ENCODE results near the gene MRPL55. TPM values are rescaled to one million over a fixed set of nuclear protein-coding genes. Genes with fewer than 3 reads are reported as not detected.

The MRPL55 gene
- polyA plus RNA-seq, 3 donors, result 99.8 to 277 (median 104) TPM

DNA sequence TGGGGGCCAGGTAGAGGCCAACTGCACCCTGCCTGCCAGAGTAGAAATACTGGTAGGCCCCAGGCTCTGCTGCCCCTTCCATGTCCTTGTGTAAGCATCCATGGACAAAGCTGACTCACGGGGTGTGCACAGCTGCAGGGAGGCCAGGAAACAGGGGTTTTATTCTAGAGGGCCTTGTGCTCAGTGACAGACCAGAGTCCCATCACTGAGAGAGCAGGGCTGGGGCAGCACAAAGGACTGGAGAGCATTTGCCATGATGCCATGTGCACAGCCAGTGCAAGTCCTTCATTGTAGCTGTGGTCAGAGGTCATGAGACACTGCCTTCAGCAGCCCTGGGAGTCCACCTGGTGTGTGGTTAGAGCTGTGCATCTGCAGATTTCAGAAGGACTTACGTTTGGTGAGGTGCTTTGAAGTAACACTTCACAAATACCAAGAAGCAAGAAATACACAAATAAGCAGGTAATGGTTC is 18.5 kb downstream of the MRPL55 start:
- Histone ChIP-seq H3K4me3 (replicated peaks in 1 of 3; ENCODE audit: low read depth in 2 of 3, low read length in 3 of 3) (peak overlapping the region in 1 of 3 experiments; percentile 64), H3K79me2 (ENCODE audit: insufficient read depth, low read length) (peaks cover 100% of the 10 kb centered on the region), H3K9ac (ENCODE audit: insufficient read depth, low read length, poor library complexity, severe bottlenecking) (peak overlapping the region; percentile 53), H4K20me1 (ENCODE audit: insufficient read depth, low read length) (peaks cover 100% of the 10 kb centered on the region), H2AFZ (ENCODE audit: insufficient read depth, low read depth, low read length, poor library complexity, severe bottlenecking) (no peak overlapping the region), H3K27me3 (ENCODE audit: control insufficient read depth in 2 of 2, insufficient read depth in 2 of 2, low read length in 2 of 2) (no peaks in the 10 kb centered on the region), H3K4me2 (replicated peaks; ENCODE audit: extremely low read depth, low read length, poor library complexity, severe bottlenecking) (peak overlapping the region; percentile 71), H3K27ac (ENCODE audit: low read depth in 1 of 2, low read length in 2 of 2) (peak overlapping the region; percentile 94 to 95), H3K4me1 (ENCODE audit: control insufficient read depth in 1 of 2, insufficient read depth in 2 of 2, low read length in 2 of 2) (peaks cover 64 to 78% of the 10 kb centered on the region in 2 donors), H3K9me3 (replicated peaks in 1 of 2; ENCODE audit: control insufficient read depth in 1 of 2, insufficient read depth in 1 of 2, low read length in 2 of 2) (peaks cover 9 to 15% of the 10 kb centered on the region in 2 donors), H3K36me3 (replicated peaks in 1 of 2; ENCODE audit: control insufficient read depth in 1 of 2, insufficient read depth in 2 of 2, low read length in 2 of 2) (peaks cover 2 to 44% of the 10 kb centered on the region in 2 donors)
- peak in 1 of 3 donors; percentile 51 for DNase-seq
- Mint-ChIP-seq H3K27ac (peak overlapping the region; percentile 88 to 100 (median 99)), H3K4me1 (peaks cover 75% of the 10 kb centered on the region), H3K27me3 (ENCODE audit: low read depth in 3 of 3) (peaks cover 0 to 5% (median 4%) of the 10 kb centered on the region in 3 donors), H3K36me3 (peaks cover 40 to 57% of the 10 kb centered on the region in 2 donors), H3K9me3 (peaks cover 5 to 16% (median 10%) of the 10 kb centered on the region in 7 donors), H3K4me3 (no peak overlapping the region)
- intact Hi-C loops (cut with micrococcal nuclease), result no loop called here
- no peak for TF ChIP-seq CTCF (IDR thresholded peaks at IDR 0.05)
- WGBS (ENCODE audit: insufficient coverage), result 0% methylated on average over 1 of the region's 2 CpGs

- peak overlapping the region; percentile 94 to 95 for H3K27ac ChIP-seq (ENCODE audit: low read depth in 1 of 2, low read length in 2 of 2)
- H3K4me3 ChIP-seq (replicated peaks in 1 of 3; ENCODE audit: low read depth in 2 of 3, low read length in 3 of 3), result peak overlapping the region in 1 of 3 experiments; percentile 64
- H3K27me3 Mint-ChIP-seq (ENCODE audit: low read depth in 3 of 3), result peaks cover 0 to 5% (median 1%) of the 10 kb centered on the region in 3 donors
- no peak for TF ChIP-seq CTCF (IDR thresholded peaks at IDR 0.05)
- H3K4me3 Mint-ChIP-seq, result peak overlapping the region; percentile 41 to 85
- peaks cover 79% of the 10 kb centered on the region for H3K4me1 Mint-ChIP-seq
- no peak overlapping the region for H2AFZ ChIP-seq (ENCODE audit: insufficient read depth, low read depth, low read length, poor library complexity, severe bottlenecking)
- H3K79me2 ChIP-seq (ENCODE audit: insufficient read depth, low read length), result peaks cover 100% of the 10 kb centered on the region
- intact Hi-C loops (cut with micrococcal nuclease), result loop anchor here (2.0 kb wide), 2 partner anchors 13 to 15 kb away; partner anchors contain the start of gene C1orf35 (in 1 of the 2)
- peak overlapping the region; percentile 96 to 100 (median 99) for H3K27ac Mint-ChIP-seq
- H3K9me3 ChIP-seq (replicated peaks in 1 of 2; ENCODE audit: control insufficient read depth in 1 of 2, insufficient read depth in 1 of 2, low read length in 2 of 2), result peaks cover 8 to 13% of the 10 kb centered on the region in 2 donors
- WGBS (ENCODE audit: insufficient coverage), result 63% methylated on average over 10 of the region's 12 CpGs
- no peaks in the 10 kb centered on the region for H3K27me3 ChIP-seq (ENCODE audit: control insufficient read depth in 2 of 2, insufficient read depth in 2 of 2, low read length in 2 of 2)
- peak overlapping the region; percentile 53 for H3K9ac ChIP-seq (ENCODE audit: insufficient read depth, low read length, poor library complexity, severe bottlenecking)
- DNase-seq, result peak; percentile 67 to 73 (median 70)
- H3K36me3 Mint-ChIP-seq, result peaks cover 43 to 58% of the 10 kb centered on the region in 2 donors
- peaks cover 100% of the 10 kb centered on the region for H4K20me1 ChIP-seq (ENCODE audit: insufficient read depth, low read length)
- H3K4me1 ChIP-seq (ENCODE audit: control insufficient read depth in 1 of 2, insufficient read depth in 2 of 2, low read length in 2 of 2), result peaks cover 73 to 81% of the 10 kb centered on the region in 2 donors
- peaks cover 1 to 13% (median 9%) of the 10 kb centered on the region in 7 donors for H3K9me3 Mint-ChIP-seq
- H3K36me3 ChIP-seq (replicated peaks in 1 of 2; ENCODE audit: control insufficient read depth in 1 of 2, insufficient read depth in 2 of 2, low read length in 2 of 2), result peaks cover 2 to 35% of the 10 kb centered on the region in 2 donors
- H3K4me2 ChIP-seq (replicated peaks; ENCODE audit: extremely low read depth, low read length, poor library complexity, severe bottlenecking), result peak overlapping the region; percentile 71
These were observed 19.3 kb downstream of the MRPL55 start for GRCh38 chr1:228089519-228090380.

All from CD14-positive monocyte (primary cell).